ENCODE results near the gene AAR2.

Gene AAR2

GRCh38 chr20:36301359-36302119 is 65.3 kb downstream of the AAR2 start:
- no peaks in the 10 kb centered on the region for H3K4me1 ChIP-seq (ENCODE audit: low read depth, poor library complexity, severe bottlenecking)
- no peak overlapping the region for H3K9ac ChIP-seq
- no peaks in the 10 kb centered on the region for H3K36me3 ChIP-seq (ENCODE audit: insufficient read depth)
- no peak overlapping the region for H3K4me3 ChIP-seq (IDR thresholded peaks at IDR 0.05; ENCODE audit: insufficient read depth, low read depth, low read length)
- H2AFZ ChIP-seq (ENCODE audit: low read depth), result no peak overlapping the region
- no peak overlapping the region for H3K4me2 ChIP-seq
- H3K79me2 ChIP-seq (ENCODE audit: insufficient read depth, low read depth), result no peaks in the 10 kb centered on the region
- H3K27me3 ChIP-seq (ENCODE audit: insufficient read depth, low read depth), result peaks cover 18% of the 10 kb centered on the region; the same call in 1 of the 2 replicates
- H3K27ac ChIP-seq, result no peak overlapping the region
- no peak for TF ChIP-seq CTCF (conservative IDR thresholded peaks at IDR 0.05; ENCODE audit: low read depth, low read length)
- no peaks in the 10 kb centered on the region for H4K20me1 ChIP-seq (ENCODE audit: insufficient read depth)

GRCh38 chr20:36303020-36303595 is 66.8 kb downstream of the AAR2 start:
- Histone ChIP-seq H2AFZ (ENCODE audit: low read depth) (no peak overlapping the region), H3K4me2 (no peak overlapping the region), H3K9ac (no peak overlapping the region)

GRCh38 chr20:36303831-36304230 is 67.6 kb downstream of the AAR2 start:
- no peak for TF ChIP-seq CTCF (conservative IDR thresholded peaks at IDR 0.05; ENCODE audit: low read depth, low read length)
- Histone ChIP-seq H3K9ac (no peak overlapping the region), H3K4me1 (ENCODE audit: low read depth, poor library complexity, severe bottlenecking) (no peaks in the 10 kb centered on the region), H2AFZ (ENCODE audit: low read depth) (no peak overlapping the region), H3K36me3 (ENCODE audit: insufficient read depth) (no peaks in the 10 kb centered on the region), H3K79me2 (ENCODE audit: insufficient read depth, low read depth) (no peaks in the 10 kb centered on the region), H3K4me3 (IDR thresholded peaks at IDR 0.05; ENCODE audit: insufficient read depth, low read depth, low read length) (no peak overlapping the region), H3K4me2 (no peak overlapping the region), H4K20me1 (ENCODE audit: insufficient read depth) (no peaks in the 10 kb centered on the region), H3K27ac (no peak overlapping the region), H3K27me3 (ENCODE audit: insufficient read depth, low read depth) (peaks cover 39% of the 10 kb centered on the region)

More at GRCh38 chr20:36303020-36303595, 66.8 kb downstream of the AAR2 start:
- Histone ChIP-seq H3K36me3 (ENCODE audit: insufficient read depth) (no peaks in the 10 kb centered on the region), H3K27me3 (ENCODE audit: insufficient read depth, low read depth) (peaks cover 33% of the 10 kb centered on the region), H3K4me3 (IDR thresholded peaks at IDR 0.05; ENCODE audit: insufficient read depth, low read depth, low read length) (no peak overlapping the region), H3K4me1 (ENCODE audit: low read depth, poor library complexity, severe bottlenecking) (no peaks in the 10 kb centered on the region), H3K79me2 (ENCODE audit: insufficient read depth, low read depth) (no peaks in the 10 kb centered on the region), H4K20me1 (ENCODE audit: insufficient read depth) (no peaks in the 10 kb centered on the region), H3K27ac (no peak overlapping the region)
- TF ChIP-seq CTCF (conservative IDR thresholded peaks at IDR 0.05; ENCODE audit: low read depth, low read length), result no peak

- Histone ChIP-seq H3K27me3 (ENCODE audit: insufficient read depth, low read depth) (peaks cover 50% of the 10 kb centered on the region), H2AFZ (ENCODE audit: low read depth) (no peak overlapping the region), H3K27ac (no peak overlapping the region), H3K9ac (no peak overlapping the region), H3K4me3 (IDR thresholded peaks at IDR 0.05; ENCODE audit: insufficient read depth, low read depth, low read length) (no peak overlapping the region), H3K4me2 (no peak overlapping the region), H3K4me1 (ENCODE audit: low read depth, poor library complexity, severe bottlenecking) (no peaks in the 10 kb centered on the region), H3K79me2 (ENCODE audit: insufficient read depth, low read depth) (no peaks in the 10 kb centered on the region), H4K20me1 (ENCODE audit: insufficient read depth) (no peaks in the 10 kb centered on the region), H3K36me3 (ENCODE audit: insufficient read depth) (no peaks in the 10 kb centered on the region)
- TF ChIP-seq CTCF (conservative IDR thresholded peaks at IDR 0.05; ENCODE audit: low read depth, low read length), result no peak
Measured at GRCh38 chr20:36304786-36305495, 68.7 kb downstream of the AAR2 start.

Data from KMS-11 (cell line).